Endothelial cell of hepatic sinusoid (primary cell): Measurements from ENCODE around the gene POC1A.

ENCODE experiments used
- in situ Hi-C: cut with HindIII; loops from 2 replicates; pipeline ENCODE4 v1.10.0; 2017; ENCODE audit warnings: low sequenced_read_pairs

POC1A gene

GRCh38 chr3:52154135-52155094 lies at the start of gene POC1A:
Gene POC1A, minus strand, starts transcription at chr3:52154423. Its CDS starts 51 bp downstream, at chr3:52154372.
- in situ Hi-C loops = loop anchor here (5.0 kb wide), 1 partner anchor 62 kb away; no protein-coding TSS in a partner anchor

- in situ Hi-C loops = loop anchor here (5.0 kb wide), 2 partner anchors 56 to 96 kb away; no protein-coding TSS in a partner anchor
These were observed 49.5 kb upstream of the POC1A start for GRCh38 chr3:52203701-52204100.

DNA sequence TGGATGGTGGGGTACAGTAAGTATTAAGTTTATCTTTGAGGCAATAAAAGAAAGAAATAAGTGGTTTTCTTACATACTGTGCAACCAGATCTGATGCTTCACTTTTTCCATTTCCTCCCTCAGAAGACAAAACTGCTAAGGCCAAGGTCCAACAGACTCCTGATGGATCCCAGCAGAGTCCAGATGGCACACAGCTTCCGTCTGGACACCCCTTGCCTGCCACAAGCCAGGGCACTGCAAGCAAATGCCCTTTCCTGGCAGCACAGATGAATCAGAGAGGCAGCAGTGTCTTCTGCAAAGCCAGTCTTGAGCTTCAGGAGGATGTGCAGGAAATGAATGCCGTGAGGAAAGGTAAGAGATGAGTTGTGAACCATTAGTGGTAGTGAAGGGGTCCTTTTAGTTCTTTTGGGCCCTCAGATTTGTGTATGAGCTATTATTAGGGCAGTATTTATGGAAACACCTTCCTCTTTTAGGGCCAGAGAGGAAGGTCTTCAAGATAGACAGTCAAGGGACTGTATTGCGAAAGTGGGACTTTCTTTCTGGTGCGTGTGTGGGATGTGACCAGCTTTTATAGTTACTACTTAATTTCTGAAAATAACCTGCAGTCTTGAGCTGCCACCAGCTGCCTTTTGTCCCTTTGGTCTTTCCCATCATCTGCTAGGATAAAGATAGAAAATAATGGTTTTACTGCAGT lies 48.3 kb upstream of the POC1A start:
- in situ Hi-C loops = loop anchor here (5.0 kb wide), 2 partner anchors 55 to 95 kb away; no protein-coding TSS in a partner anchor

- in situ Hi-C loops = loop anchor here (5.0 kb wide), 2 partner anchors 54 to 94 kb away; no protein-coding TSS in a partner anchor
These were observed 46.9 kb upstream of the POC1A start for GRCh38 chr3:52200981-52201679.

- in situ Hi-C loops = no loop called here
These were observed 44.7 kb upstream of the POC1A start for GRCh38 chr3:52198643-52199608.

DNA sequence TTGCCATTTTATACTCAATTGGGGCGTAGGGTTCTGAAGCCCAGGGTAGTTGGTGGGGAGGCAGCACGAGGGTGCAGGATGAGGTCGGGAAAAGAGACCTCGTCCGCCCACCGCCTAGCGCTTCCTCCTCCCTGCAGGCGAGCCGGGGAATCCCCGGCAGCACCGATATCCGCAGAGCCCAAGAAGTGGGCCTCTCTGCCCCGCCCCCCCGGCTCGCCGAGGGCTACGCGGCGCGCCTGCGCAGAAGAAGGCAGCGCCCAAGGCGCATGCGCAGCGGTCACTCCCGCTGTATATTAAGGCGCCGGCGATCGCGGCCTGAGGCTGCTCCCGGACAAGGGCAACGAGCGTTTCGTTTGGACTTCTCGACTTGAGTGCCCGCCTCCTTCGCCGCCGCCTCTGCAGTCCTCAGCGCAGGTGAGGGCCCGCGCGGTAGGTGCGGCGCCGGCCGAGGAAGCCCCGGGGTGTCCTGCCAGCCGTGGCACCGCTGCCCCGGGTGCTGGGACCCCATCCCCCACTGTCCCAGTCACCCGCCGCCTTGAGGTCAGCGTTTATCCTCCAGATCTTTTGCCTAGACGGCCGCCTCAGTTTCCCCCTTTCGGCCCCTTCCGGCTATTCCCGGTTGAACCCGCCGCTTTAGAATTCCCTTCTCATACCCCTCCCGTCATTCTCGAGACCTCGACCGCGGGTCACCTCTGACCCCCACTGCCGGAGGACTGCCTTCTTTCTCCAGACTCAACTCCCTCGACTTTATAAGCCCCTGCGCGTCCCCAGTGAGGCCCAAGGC lies 43.8 kb upstream of the POC1A start, which contains the start of gene ALAS1:
TSS of gene ALAS1 (plus strand) at position 319 of the 784 bp plus-strand sequence. CDS start 1,082 bp downstream, outside the sequence.
- in situ Hi-C loops = no loop called here

GRCh38 chr3:52197499-52197841 lies 43.2 kb upstream of the POC1A start:
- in situ Hi-C loops = no loop called here

DNA sequence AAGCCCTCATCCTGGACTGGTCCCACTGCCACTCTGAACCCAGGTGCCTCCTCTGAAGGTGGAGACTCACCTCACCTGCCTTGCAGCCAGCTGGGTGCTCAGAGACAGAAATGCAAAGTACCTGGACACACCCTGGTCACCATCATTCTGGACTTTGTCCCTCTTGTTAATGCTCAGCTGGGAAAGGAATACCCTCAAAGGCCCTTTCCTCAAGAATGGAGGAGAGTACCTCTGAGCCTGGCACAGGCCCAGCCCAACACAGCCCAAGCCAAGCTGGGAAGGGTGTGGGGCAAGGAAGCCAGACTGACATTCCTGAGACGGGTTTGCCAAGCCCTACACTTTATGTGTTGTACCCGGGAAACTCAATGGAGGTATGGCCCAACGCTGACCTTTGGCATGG lies 42.8 kb upstream of the POC1A start:
- in situ Hi-C loops = no loop called here

- in situ Hi-C loops = no loop called here
These were observed 41.7 kb upstream of the POC1A start for GRCh38 chr3:52195823-52196331.

DNA sequence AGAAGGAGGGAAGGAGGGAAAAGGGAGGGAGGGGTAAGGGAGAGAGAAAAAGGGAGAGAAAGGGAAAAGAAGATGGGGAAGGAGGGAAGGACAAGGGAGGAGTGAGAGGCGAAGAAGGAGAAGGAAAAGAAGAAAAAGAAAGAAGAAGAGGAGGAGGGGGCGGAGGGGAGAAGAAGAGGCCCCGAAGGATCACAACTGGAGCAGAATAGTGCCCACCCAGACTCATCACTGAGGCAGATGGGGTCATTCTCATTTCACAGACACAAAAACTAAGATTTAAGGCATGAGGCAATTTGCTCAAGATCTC lies 41.0 kb upstream of the POC1A start:
- in situ Hi-C loops = no loop called here

GRCh38 chr3:52194485-52195290 lies 40.5 kb upstream of the POC1A start:
- in situ Hi-C loops = no loop called here

DNA sequence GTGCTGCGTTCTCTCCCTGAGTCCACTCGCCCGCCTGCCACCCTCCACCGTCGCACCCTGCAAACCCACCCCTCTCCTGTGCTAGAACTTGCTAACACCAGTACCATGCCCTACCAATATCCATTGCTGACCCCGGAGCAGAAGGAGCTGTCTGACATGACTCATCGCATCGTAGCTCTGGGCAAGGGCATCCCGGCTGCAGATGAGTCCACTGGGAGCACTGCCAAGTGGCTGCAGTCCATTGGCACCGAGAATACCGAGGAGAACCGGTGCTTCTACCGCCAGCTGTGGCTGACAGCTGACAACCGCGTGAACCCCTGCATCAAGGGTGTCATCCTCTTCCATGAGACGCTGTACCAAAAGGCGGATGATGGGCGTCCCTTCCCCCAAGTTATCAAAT lies 38.8 kb upstream of the POC1A start:
- in situ Hi-C loops = no loop called here

GRCh38 chr3:52191663-52192062 lies 37.4 kb upstream of the POC1A start:
- in situ Hi-C loops = no loop called here

GRCh38 chr3:52190294-52191074 lies 36.3 kb upstream of the POC1A start:
- in situ Hi-C loops = no loop called here

DNA sequence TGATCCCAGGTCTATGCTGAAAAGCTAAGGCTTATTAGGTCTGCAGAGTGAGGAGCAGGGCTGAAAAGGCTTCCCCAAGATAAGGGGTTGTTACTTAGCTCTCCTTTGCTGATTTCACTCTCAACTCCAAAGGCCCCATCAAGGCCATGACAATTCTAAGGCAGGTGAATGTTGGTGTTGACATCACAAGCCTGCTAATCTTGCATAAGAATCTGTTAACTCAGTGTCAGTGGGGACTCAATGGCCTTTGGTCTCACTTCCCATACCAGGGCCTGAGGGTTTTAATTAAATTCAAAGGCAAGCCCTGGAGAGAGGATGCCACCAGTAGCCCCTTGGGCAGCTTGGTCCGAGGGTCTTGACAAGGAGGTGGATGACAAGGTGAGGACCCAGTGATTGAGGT lies 34.3 kb upstream of the POC1A start:
- in situ Hi-C loops = no loop called here

- in situ Hi-C loops = no loop called here
These were observed 32.5 kb upstream of the POC1A start for GRCh38 chr3:52186729-52187128.

DNA sequence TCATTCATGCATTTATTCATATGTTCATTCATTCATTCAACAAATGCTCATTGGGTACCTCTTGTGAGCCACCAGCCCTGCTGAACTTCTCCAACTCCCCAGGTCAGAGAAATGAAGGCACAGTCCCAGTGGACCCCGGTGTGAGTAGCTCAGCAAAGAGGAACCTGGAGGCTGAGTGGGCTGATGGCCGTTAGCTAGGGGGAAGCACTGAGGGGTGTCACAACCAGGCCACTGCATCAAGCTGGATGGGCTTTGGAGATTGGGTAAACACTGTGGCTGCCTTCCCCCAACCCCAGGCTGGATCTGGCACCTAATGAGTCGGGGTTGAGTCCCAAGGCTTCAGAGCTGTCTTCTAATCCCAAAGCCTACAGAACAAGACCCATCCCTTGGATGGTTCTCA lies 31.6 kb upstream of the POC1A start:
- in situ Hi-C loops = no loop called here

- in situ Hi-C loops = no loop called here
These were observed 31.1 kb upstream of the POC1A start for GRCh38 chr3:52185311-52185710.
